ENCODE measurements around the gene KLHL22. TPM values are rescaled to one million over a fixed set of nuclear protein-coding genes. Genes with fewer than 3 reads are reported as not detected.

KLHL22 gene
- total and polyA plus RNA-seq, 2 of the 8 experiments (the other 6 are each of a cell fraction or from before 2014, with no cell fraction given): 9.4 to 16.2 TPM

DNA sequence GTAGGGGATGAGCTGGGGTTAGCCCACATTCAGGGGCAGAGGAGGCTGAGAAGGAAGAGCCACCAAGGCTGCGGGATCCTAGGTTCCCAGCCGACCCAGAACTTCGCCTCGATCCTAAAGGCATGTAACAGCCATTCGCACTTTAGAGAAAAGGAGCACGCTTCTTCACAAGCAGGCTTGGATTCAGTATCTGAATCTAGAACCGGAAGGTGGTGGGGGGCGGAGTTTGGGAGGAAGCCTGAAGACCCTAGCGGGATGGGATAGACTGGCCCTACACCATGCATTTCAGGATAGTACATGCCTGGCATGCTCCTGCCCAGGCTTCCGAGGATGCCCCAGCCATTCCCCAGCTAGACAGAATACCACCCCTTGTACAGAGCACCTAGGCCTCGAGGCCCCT, 62.4 kb downstream of the KLHL22 start:
- no peak overlapping the region for H2AK5ac ChIP-seq (ENCODE audit: low read depth, low read length)
- no peak overlapping the region for H3K4ac ChIP-seq (replicated peaks; ENCODE audit: insufficient read length, low read depth, low read length)
- no peak for FAIRE-seq
- ChIA-PET POLR2A (ENCODE audit: partially characterized antibody) (interaction anchor here (0.5 kb wide), 1 partner anchor 72 kb away, joined by 3 read pairs; no protein-coding TSS in a partner anchor), CTCF (ENCODE audit: partially characterized antibody) (interaction anchor here (0.9 to 1.6 kb wide), 3 partner anchors 20 to 40 kb away, joined by 3 to 5 read pairs (median 4); partner anchors contain the start of gene ZNF74)
- H4K8ac ChIP-seq (ENCODE audit: extremely low read depth, insufficient read depth, low read length): no peak overlapping the region
- H4K91ac ChIP-seq (replicated peaks; ENCODE audit: insufficient read length, low read length): no peak overlapping the region
- 94% methylated on average over 11 of the region's 11 CpGs; no CpG with 5 or more reads in 1 of the 2 experiments for WGBS, 2 experiments (ENCODE audit: extremely low coverage in 1 of 2, insufficient coverage in 1 of 2, insufficient read length in 1 of 2, insufficient replicate concordance in 2 of 2, low coverage in 1 of 2, low lambda C conversion rate in 2 of 2, missing lambda C conversion rate in 1 of 2)
- H3K27me3 ChIP-seq (replicated peaks in 1 of 4; ENCODE audit: control insufficient read depth in 3 of 4, extremely low read depth in 1 of 4, insufficient read depth in 3 of 4, low read length in 3 of 4): peaks cover 40 to 90% (median 78%) of the 10 kb centered on the region in 4 experiments
- no peak for DNase-seq (ENCODE audit: low read depth in 1 of 2, low spot score in 2 of 2)
- no peak overlapping the region for H2BK5ac ChIP-seq (ENCODE audit: low read depth, low read length)
- H3K23ac ChIP-seq (ENCODE audit: insufficient read length): no peak overlapping the region
- peaks cover 22% of the 10 kb centered on the region; the same call in 1 of the 2 replicates for H3K23me2 ChIP-seq (ENCODE audit: low read depth, low read length)
- no peak overlapping the region for H2BK20ac ChIP-seq (ENCODE audit: low read length)
- peaks cover 0 to 26% (median 15%) of the 10 kb centered on the region in 4 experiments; a peak in 5 of 7 replicates for H3K4me1 ChIP-seq (replicated peaks in 1 of 4; ENCODE audit: control insufficient read depth in 3 of 4, insufficient read depth in 4 of 4, low read length in 3 of 4)
- H3K14ac ChIP-seq (ENCODE audit: insufficient read length): no peak overlapping the region
- H4K20me1 ChIP-seq (replicated peaks in 1 of 2; ENCODE audit: control insufficient read depth in 1 of 2, insufficient read depth in 2 of 2, low read length in 2 of 2): peaks cover 20 to 47% of the 10 kb centered on the region in 2 experiments
- H2BK15ac ChIP-seq (ENCODE audit: low read length): no peak overlapping the region
- no peak overlapping the region for H3K4me3 ChIP-seq (ENCODE audit: extremely low read depth in 1 of 4, insufficient read depth in 2 of 4, low read depth in 3 of 4, low read length in 4 of 4)
- H3K9me3 ChIP-seq (ENCODE audit: insufficient read depth in 2 of 2, low read depth in 1 of 2, low read length in 1 of 2): no peaks in the 10 kb centered on the region
- H3K27ac ChIP-seq (ENCODE audit: low read depth, low read length): no peak overlapping the region
- H3K36me3 ChIP-seq (ENCODE audit: control insufficient read depth in 2 of 4, insufficient read depth in 4 of 4, low read length in 3 of 4): peaks cover 0 to 3% (median 0%) of the 10 kb centered on the region in 4 experiments; a peak in 1 of 8 replicates
- H3K79me1 ChIP-seq (ENCODE audit: low read depth, low read length): peaks cover 2% of the 10 kb centered on the region; the same call in 1 of the 2 replicates
- H4K5ac ChIP-seq (ENCODE audit: insufficient read length, low read depth, low read length): no peak overlapping the region
- H2BK12ac ChIP-seq (ENCODE audit: low read depth, low read length): no peak overlapping the region
- no peak overlapping the region for H3K18ac ChIP-seq (ENCODE audit: extremely low read depth, low read length)
- no peak overlapping the region for H2BK120ac ChIP-seq (replicated peaks; ENCODE audit: low read depth, low read length)
- H3K4me2 ChIP-seq (ENCODE audit: insufficient read depth in 1 of 2, low read depth in 2 of 2, low read length in 2 of 2): no peak overlapping the region
- TF ChIP-seq RBBP5 (IDR thresholded peaks at IDR 0.05; ENCODE audit: borderline replicate concordance, low read depth, low read length): no peak
- TF ChIP-seq CTBP2 (IDR thresholded peaks at IDR 0.05; ENCODE audit: borderline replicate concordance, insufficient read depth, insufficient read length, low read length): no peak
- no peak for TF ChIP-seq RFX5 (IDR thresholded peaks at IDR 0.05; ENCODE audit: borderline replicate concordance, low read depth, low read length)
- no peak for TF ChIP-seq SUZ12 (IDR thresholded peaks at IDR 0.05; ENCODE audit: low read length)
- TF ChIP-seq JUN (IDR thresholded peaks at IDR 0.05; ENCODE audit: low read depth, low read length): no peak
- no peak for TF ChIP-seq KDM1A (IDR thresholded peaks at IDR 0.05; ENCODE audit: borderline replicate concordance, low read length)
- TF ChIP-seq EZH2 (IDR thresholded peaks at IDR 0.05; ENCODE audit: low read depth, low read length, severe bottlenecking): no peak
- TF ChIP-seq ASH2L (IDR thresholded peaks at IDR 0.05; ENCODE audit: low read length): no peak
- no peak for TF ChIP-seq SAP30 (IDR thresholded peaks at IDR 0.05; ENCODE audit: insufficient read depth, insufficient replicate concordance, low read length)
- TF ChIP-seq MAFK (IDR thresholded peaks at IDR 0.05; ENCODE audit: low read depth, low read length): no peak
- no peak for TF ChIP-seq SIX5 (IDR thresholded peaks at IDR 0.05; ENCODE audit: low read depth, low read length)
- no peak for TF ChIP-seq HDAC6 (IDR thresholded peaks at IDR 0.05; ENCODE audit: low read depth, low read length)
- no peaks in the 10 kb centered on the region for H3K79me2 ChIP-seq (ENCODE audit: control insufficient read depth in 1 of 2, insufficient read depth in 2 of 2, low read length in 2 of 2)
- no peak overlapping the region for H3K56ac ChIP-seq (replicated peaks; ENCODE audit: insufficient read length, low read depth, low read length)
- H3K9ac ChIP-seq (replicated peaks in 1 of 4; ENCODE audit: extremely low read depth in 1 of 4, low read depth in 3 of 4, low read length in 3 of 4): no peak overlapping the region
- H2AFZ ChIP-seq (ENCODE audit: low read length): no peak overlapping the region

All from H1 (cell line).